GM13976 (cell line): Measurements from ENCODE around the gene TMC4.

ENCODE experiments used
- DNase-seq: peaks from one replicate; pipeline ENCODE4 v3.0.0; 2012; ENCODE audit warnings: low spot score
- in situ Hi-C: fragments of 300-500 bp; cut with MboI; formaldehyde crosslinking; loops from one replicate; pipeline ENCODE4 v1.12.0; 2022; ENCODE audit warnings: low sequenced_read_pairs, mixed read lengths, inconsistent platforms; ENCODE audit not compliant: unreplicated experiment
- TF ChIP-seq, protein P1 (sequence below): IDR thresholded peaks from 2 replicates; pipeline ENCODE4 v1.5.1; 2012; ENCODE audit warnings: borderline replicate concordance, mild to moderate bottlenecking; ENCODE audit not compliant: insufficient read depth; ENCODE audit errors: extremely low read depth, missing control alignments, control extremely low read depth

TMC4 gene

DNA sequence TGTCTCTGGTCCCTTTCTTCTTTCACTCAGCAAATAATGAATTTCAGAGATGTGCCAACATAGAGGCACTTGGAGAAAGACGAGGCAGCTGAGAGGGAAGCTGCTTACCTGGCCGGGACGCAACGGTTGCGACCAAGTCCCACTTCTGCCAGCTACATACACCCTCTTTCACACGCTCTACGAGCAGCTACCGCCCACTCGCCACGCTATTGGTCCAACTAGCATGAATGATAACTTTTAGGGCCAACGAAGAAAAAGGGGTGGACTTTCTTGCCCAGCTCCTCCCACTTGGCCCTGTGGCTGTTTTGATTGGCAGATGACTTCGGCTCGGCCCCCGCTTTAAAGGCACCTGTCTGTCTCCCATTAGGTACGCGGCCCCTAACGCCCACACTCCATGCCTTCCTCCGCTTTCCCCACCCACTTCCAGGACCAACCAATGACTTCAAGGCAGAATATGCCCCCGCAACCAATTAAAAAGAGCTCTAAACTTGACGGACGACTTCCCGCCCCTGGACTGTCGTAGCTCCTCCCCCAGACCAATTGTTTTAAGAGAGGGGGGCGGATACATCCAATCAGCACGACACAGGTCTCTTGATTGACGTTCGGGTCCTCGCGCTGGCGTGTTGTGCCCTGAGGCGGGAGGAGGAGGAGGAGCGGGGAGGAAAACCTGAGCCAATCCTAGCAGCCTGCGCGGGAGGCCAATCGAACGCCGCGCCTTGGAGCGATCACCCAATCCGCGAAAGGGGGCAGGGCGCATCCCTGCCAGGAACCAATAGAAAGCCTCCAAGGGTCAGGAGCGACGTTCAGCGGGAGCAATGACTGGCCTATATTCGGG lies 35.9 kb downstream of the TMC4 start:
- in situ Hi-C loops, result no loop called here
- TF ChIP-seq, protein P1, sequence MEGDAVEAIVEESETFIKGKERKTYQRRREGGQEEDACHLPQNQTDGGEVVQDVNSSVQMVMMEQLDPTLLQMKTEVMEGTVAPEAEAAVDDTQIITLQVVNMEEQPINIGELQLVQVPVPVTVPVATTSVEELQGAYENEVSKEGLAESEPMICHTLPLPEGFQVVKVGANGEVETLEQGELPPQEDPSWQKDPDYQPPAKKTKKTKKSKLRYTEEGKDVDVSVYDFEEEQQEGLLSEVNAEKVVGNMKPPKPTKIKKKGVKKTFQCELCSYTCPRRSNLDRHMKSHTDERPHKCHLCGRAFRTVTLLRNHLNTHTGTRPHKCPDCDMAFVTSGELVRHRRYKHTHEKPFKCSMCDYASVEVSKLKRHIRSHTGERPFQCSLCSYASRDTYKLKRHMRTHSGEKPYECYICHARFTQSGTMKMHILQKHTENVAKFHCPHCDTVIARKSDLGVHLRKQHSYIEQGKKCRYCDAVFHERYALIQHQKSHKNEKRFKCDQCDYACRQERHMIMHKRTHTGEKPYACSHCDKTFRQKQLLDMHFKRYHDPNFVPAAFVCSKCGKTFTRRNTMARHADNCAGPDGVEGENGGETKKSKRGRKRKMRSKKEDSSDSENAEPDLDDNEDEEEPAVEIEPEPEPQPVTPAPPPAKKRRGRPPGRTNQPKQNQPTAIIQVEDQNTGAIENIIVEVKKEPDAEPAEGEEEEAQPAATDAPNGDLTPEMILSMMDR, result no peak
- peak; percentile 97 for DNase-seq

GRCh38 chr19:54136086-54136863 lies 36.7 kb downstream of the TMC4 start:
- no peak for DNase-seq
- in situ Hi-C loops, result no loop called here
- TF ChIP-seq, protein P1, result no peak

GRCh38 chr19:54133957-54134590 lies 38.9 kb downstream of the TMC4 start:
- in situ Hi-C loops, result no loop called here
- TF ChIP-seq, protein P1, result no peak
- DNase-seq, result no peak

- TF ChIP-seq, protein P1, result no peak
- no peak for DNase-seq
- in situ Hi-C loops, result no loop called here
Observed at GRCh38 chr19:54133312-54133956, 39.5 kb downstream of the TMC4 start.

DNA sequence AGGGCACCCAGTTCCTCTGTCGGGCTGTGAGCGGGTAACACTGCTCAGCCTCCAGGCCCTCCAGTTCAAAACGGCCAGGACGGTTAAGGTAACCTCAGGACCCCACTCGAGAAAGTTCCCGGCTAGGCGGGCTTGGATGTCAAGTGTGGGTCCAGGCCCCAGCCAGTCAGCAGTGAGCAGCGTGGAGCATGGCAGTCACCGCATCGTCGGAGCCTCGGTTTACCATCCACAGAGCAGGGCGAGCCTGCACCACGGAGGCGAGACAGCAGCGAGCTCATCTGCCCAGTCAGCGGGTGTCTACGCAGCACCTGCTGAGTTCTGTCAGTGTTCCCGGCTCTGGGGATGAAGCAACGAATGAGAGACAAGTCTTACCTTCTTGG lies 43.4 kb downstream of the TMC4 start:
- DNase-seq, result no peak
- TF ChIP-seq, protein P1, result no peak
- in situ Hi-C loops, result no loop called here
